ENCODE measurements around the gene TULP4. TPM values are rescaled to one million over a fixed set of nuclear protein-coding genes. Genes with fewer than 3 reads are reported as not detected.
"Not testable (repeated sequence)": the region's sequence is repeated elsewhere in the genome, so short reads cannot be mapped to it uniquely, and the experiment has no call there.

Gene TULP4
- total RNA-seq, 2 experiments from 2014 or later, result 48.7 to 58.1 TPM

- H3K4me3 Mint-ChIP-seq, result no peak overlapping the region
- no peak for DNase-seq
- H3K27ac Mint-ChIP-seq, result no peak overlapping the region
- H3K4me1 Mint-ChIP-seq, result no peaks in the 10 kb centered on the region
- no peaks in the 10 kb centered on the region for H3K9me3 Mint-ChIP-seq
- H3K36me3 Mint-ChIP-seq, result peaks cover 5% of the 10 kb centered on the region
- no peaks in the 10 kb centered on the region for H3K27me3 Mint-ChIP-seq
- ATAC-seq (ENCODE audit: low read depth), result no peak
- POLR2A ChIA-PET, result no interaction called here
Measured at GRCh38 chr6:158476389-158476788, 164.1 kb downstream of the TULP4 start.

GRCh38 chr6:158477722-158478121, 165.5 kb downstream of the TULP4 start:
- H3K4me3 Mint-ChIP-seq; H3K27me3 Mint-ChIP-seq; H3K9me3 Mint-ChIP-seq; H3K4me1 Mint-ChIP-seq; DNase-seq; H3K36me3 Mint-ChIP-seq; ATAC-seq (ENCODE audit: low read depth); POLR2A ChIA-PET; H3K27ac Mint-ChIP-seq: not testable (repeated sequence)

GRCh38 chr6:158480989-158481388, 168.7 kb downstream of the TULP4 start:
- Mint-ChIP-seq H3K9me3 (no peaks in the 10 kb centered on the region), H3K27me3 (no peaks in the 10 kb centered on the region), H3K36me3 (peaks cover 3% of the 10 kb centered on the region), H3K27ac (no peak overlapping the region), H3K4me1 (no peaks in the 10 kb centered on the region), H3K4me3 (no peak overlapping the region)
- POLR2A ChIA-PET, result no interaction called here
- ATAC-seq (ENCODE audit: low read depth), result no peak
- DNase-seq, result no peak

GRCh38 chr6:158481690-158482473, 169.6 kb downstream of the TULP4 start:
- peaks cover 3% of the 10 kb centered on the region for H3K36me3 Mint-ChIP-seq
- H3K4me1 Mint-ChIP-seq, result no peaks in the 10 kb centered on the region
- POLR2A ChIA-PET, result no interaction called here

GRCh38 chr6:158485431-158485830, 173.2 kb downstream of the TULP4 start:
- H3K36me3 Mint-ChIP-seq, result peaks cover 1% of the 10 kb centered on the region
- no peaks in the 10 kb centered on the region for H3K27me3 Mint-ChIP-seq
- POLR2A ChIA-PET, result no interaction called here
- H3K9me3 Mint-ChIP-seq, result no peaks in the 10 kb centered on the region
- H3K27ac Mint-ChIP-seq, result no peak overlapping the region
- no peak for DNase-seq
- H3K4me3 Mint-ChIP-seq, result no peak overlapping the region
- H3K4me1 Mint-ChIP-seq, result peaks cover 4% of the 10 kb centered on the region
- no peak for ATAC-seq (ENCODE audit: low read depth)

More at GRCh38 chr6:158481690-158482473, 169.6 kb downstream of the TULP4 start:
- ATAC-seq (ENCODE audit: low read depth) (no peak), DNase-seq (no peak)
- no peaks in the 10 kb centered on the region for H3K27me3 Mint-ChIP-seq
- H3K4me3 Mint-ChIP-seq, result no peak overlapping the region
- H3K9me3 Mint-ChIP-seq, result no peaks in the 10 kb centered on the region
- no peak overlapping the region for H3K27ac Mint-ChIP-seq

- POLR2A ChIA-PET, result no interaction called here
- H3K36me3 Mint-ChIP-seq, result peaks cover 3% of the 10 kb centered on the region
- ATAC-seq (ENCODE audit: low read depth), result no peak
- peaks cover 4% of the 10 kb centered on the region for H3K4me1 Mint-ChIP-seq
- H3K9me3 Mint-ChIP-seq, result no peaks in the 10 kb centered on the region
- no peak overlapping the region for H3K4me3 Mint-ChIP-seq
- no peaks in the 10 kb centered on the region for H3K27me3 Mint-ChIP-seq
- H3K27ac Mint-ChIP-seq, result no peak overlapping the region
- no peak for DNase-seq
Measured at GRCh38 chr6:158487495-158487894, 175.2 kb downstream of the TULP4 start.

- Mint-ChIP-seq H3K9me3 (no peaks in the 10 kb centered on the region), H3K36me3 (peaks cover 4% of the 10 kb centered on the region), H3K27ac (no peak overlapping the region), H3K4me3 (no peak overlapping the region), H3K27me3 (no peaks in the 10 kb centered on the region), H3K4me1 (peaks cover 4% of the 10 kb centered on the region)
- ATAC-seq (ENCODE audit: low read depth) (no peak), DNase-seq (no peak)
- POLR2A ChIA-PET, result no interaction called here
Measured at GRCh38 chr6:158488065-158488464, 175.8 kb downstream of the TULP4 start.

- H3K27ac Mint-ChIP-seq, result no peak overlapping the region
- peaks cover 4% of the 10 kb centered on the region for H3K4me1 Mint-ChIP-seq
Measured at GRCh38 chr6:158489441-158489840, 177.2 kb downstream of the TULP4 start.

GRCh38 chr6:158492881-158493280, 180.6 kb downstream of the TULP4 start:
- Mint-ChIP-seq H3K4me3 (no peak overlapping the region), H3K4me1 (peaks cover 2% of the 10 kb centered on the region), H3K27me3 (no peaks in the 10 kb centered on the region), H3K27ac (no peak overlapping the region), H3K36me3 (peaks cover 9% of the 10 kb centered on the region), H3K9me3 (no peaks in the 10 kb centered on the region)
- DNase-seq (no peak), ATAC-seq (ENCODE audit: low read depth) (no peak)
- POLR2A ChIA-PET, result no interaction called here

More at GRCh38 chr6:158489441-158489840, 177.2 kb downstream of the TULP4 start:
- Mint-ChIP-seq H3K9me3 (no peaks in the 10 kb centered on the region), H3K27me3 (no peaks in the 10 kb centered on the region), H3K36me3 (peaks cover 9% of the 10 kb centered on the region), H3K4me3 (no peak overlapping the region)
- DNase-seq (no peak), ATAC-seq (ENCODE audit: low read depth) (no peak)
- POLR2A ChIA-PET, result no interaction called here

- Mint-ChIP-seq H3K36me3 (peaks cover 9% of the 10 kb centered on the region), H3K27ac (no peak overlapping the region), H3K27me3 (no peaks in the 10 kb centered on the region), H3K4me3 (no peak overlapping the region), H3K9me3 (no peaks in the 10 kb centered on the region), H3K4me1 (no peaks in the 10 kb centered on the region)
- DNase-seq (no peak), ATAC-seq (ENCODE audit: low read depth) (no peak)
- POLR2A ChIA-PET, result interaction anchor here (0.6 kb wide), 1 partner anchor 279 kb away, joined by 6 read pairs; no protein-coding TSS in a partner anchor
Measured at GRCh38 chr6:158496700-158497099, 184.4 kb downstream of the TULP4 start.

- Mint-ChIP-seq H3K4me3 (no peak overlapping the region), H3K27me3 (no peaks in the 10 kb centered on the region), H3K36me3 (peaks cover 4% of the 10 kb centered on the region), H3K4me1 (no peaks in the 10 kb centered on the region), H3K9me3 (no peaks in the 10 kb centered on the region), H3K27ac (no peak overlapping the region)
- POLR2A ChIA-PET, result no interaction called here
- DNase-seq (no peak), ATAC-seq (ENCODE audit: low read depth) (no peak)
Measured at GRCh38 chr6:158497620-158498019, 185.4 kb downstream of the TULP4 start.

GRCh38 chr6:158498362-158498761, 186.1 kb downstream of the TULP4 start:
- Mint-ChIP-seq H3K27me3 (no peaks in the 10 kb centered on the region), H3K4me1 (no peaks in the 10 kb centered on the region), H3K9me3 (no peaks in the 10 kb centered on the region), H3K4me3 (no peak overlapping the region), H3K36me3 (peaks cover 4% of the 10 kb centered on the region), H3K27ac (no peak overlapping the region)
- ATAC-seq (ENCODE audit: low read depth) (no peak), DNase-seq (no peak)
- POLR2A ChIA-PET, result no interaction called here

GRCh38 chr6:158499601-158500000, 187.3 kb downstream of the TULP4 start:
- Mint-ChIP-seq H3K36me3 (no peaks in the 10 kb centered on the region), H3K4me1 (no peaks in the 10 kb centered on the region), H3K9me3 (no peaks in the 10 kb centered on the region), H3K4me3 (no peak overlapping the region), H3K27me3 (no peaks in the 10 kb centered on the region), H3K27ac (no peak overlapping the region)
- POLR2A ChIA-PET, result no interaction called here
- no peak for DNase-seq
- ATAC-seq (ENCODE audit: low read depth), result no peak

- no peaks in the 10 kb centered on the region for H3K36me3 Mint-ChIP-seq
- POLR2A ChIA-PET, result interaction anchor here (0.6 kb wide), 1 partner anchor 34 kb away, joined by 4 read pairs; no protein-coding TSS in a partner anchor
- no peak for ATAC-seq (ENCODE audit: low read depth)
- no peak overlapping the region for H3K4me3 Mint-ChIP-seq
- no peaks in the 10 kb centered on the region for H3K4me1 Mint-ChIP-seq
- no peak for DNase-seq
- H3K27me3 Mint-ChIP-seq, result no peaks in the 10 kb centered on the region
- no peak overlapping the region for H3K27ac Mint-ChIP-seq
- H3K9me3 Mint-ChIP-seq, result no peaks in the 10 kb centered on the region
Measured at GRCh38 chr6:158500016-158500735, 187.9 kb downstream of the TULP4 start.

Measured in activated naive CD8-positive, alpha-beta T cell treated with anti-CD3 and anti-CD28 coated beads, Interleukin-2, amount 10 ng/mL, durations not matched to agents 7 days and 5 days (primary cell).